ENCODE results near the gene SNX18.

DNA sequence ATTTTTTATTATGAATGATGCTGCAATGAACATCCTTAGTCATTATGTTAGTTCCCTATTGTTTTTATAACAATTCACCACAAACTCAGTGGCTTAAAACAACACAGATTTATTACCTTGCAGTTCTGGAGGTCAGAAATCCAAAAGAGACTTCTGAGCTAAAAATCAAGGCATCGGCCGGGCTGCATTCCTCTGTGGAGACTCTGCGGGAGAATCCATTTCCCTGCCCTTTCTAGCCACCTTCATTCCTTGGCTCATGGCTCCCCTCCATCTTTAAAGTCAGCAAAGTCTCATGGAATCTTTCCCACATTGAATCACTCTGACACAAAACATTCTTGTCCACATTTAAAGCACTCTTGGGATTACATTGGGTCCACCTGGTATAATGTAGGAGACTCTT lies 38.6 kb downstream of the SNX18 start:
- TF ChIP-seq POLR2AphosphoS5 (IDR thresholded peaks at IDR 0.05; ENCODE audit: low read depth) (no peak), CTCF (conservative IDR thresholded peaks at IDR 0.05; ENCODE audit: low read depth in 2 of 2) (no peak), EZH2 (IDR thresholded peaks at IDR 0.05; ENCODE audit: low read depth, unreplicated experiment) (no peak), CREB1 (CRISPR knock-in tag; IDR thresholded peaks at IDR 0.05; ENCODE audit: low read depth) (no peak), STAT1 (IDR thresholded peaks at IDR 0.05; ENCODE audit: unreplicated experiment) (no peak), EZH2phosphoT487 (IDR thresholded peaks at IDR 0.05; ENCODE audit: unreplicated experiment) (no peak), REST (IDR thresholded peaks at IDR 0.05; ENCODE audit: unreplicated experiment) (no peak)

Data from GM23338 (cell line).